Mesenchymal stem cell (in vitro differentiated cells and primary cell): ENCODE data around the gene SIT1.

Experiments
- DNase-seq: peaks from one replicate; pipeline ENCODE4 v3.0.0-alpha.2; 2013
- H2AFZ ChIP-seq: one replicate; pipeline ENCODE4 v1.6.1; 2013; ENCODE audit warnings: low read depth, mild to moderate bottlenecking, control low read depth, inconsistent platforms, low read length, moderate library complexity
- H2AK5ac ChIP-seq: 2 replicates; pipeline ENCODE4 v1.6.1; 2013; ENCODE audit warnings: low read length, moderate library complexity, mild to moderate bottlenecking, inconsistent platforms; ENCODE audit not compliant: severe bottlenecking
- H2BK120ac ChIP-seq: one replicate; pipeline ENCODE4 v1.6.1; 2013; ENCODE audit warnings: low read depth, mild to moderate bottlenecking, inconsistent platforms, low read length, moderate library complexity
- H2BK12ac ChIP-seq, 2 experiments: one replicate each; pipeline ENCODE4 v1.6.1; 2013; ENCODE audit warnings: inconsistent platforms in 2 of 2, low read length in 2 of 2, mild to moderate bottlenecking in 2 of 2, moderate library complexity in 2 of 2, control low read depth in 1 of 2
- H2BK15ac ChIP-seq: one replicate; pipeline ENCODE4 v1.6.1; 2013; ENCODE audit warnings: mild to moderate bottlenecking, low read depth, inconsistent platforms; ENCODE audit not compliant: poor library complexity, severe bottlenecking
- H2BK5ac ChIP-seq: 2 replicates; pipeline ENCODE4 v1.6.1; 2013; ENCODE audit warnings: low read depth, mild to moderate bottlenecking, low read length, control low read depth, inconsistent platforms; ENCODE audit not compliant: poor library complexity, severe bottlenecking
- H3K14ac ChIP-seq, 2 experiments: one replicate each; pipeline ENCODE4 v1.6.1; 2013; ENCODE audit warnings: inconsistent platforms in 2 of 2, low read length in 2 of 2, control low read depth in 1 of 2, mild to moderate bottlenecking in 1 of 2, moderate library complexity in 1 of 2
- H3K18ac ChIP-seq, 2 experiments: one replicate each; pipeline ENCODE4 v1.6.1; 2013; ENCODE audit warnings: inconsistent platforms in 2 of 2, low read length in 2 of 2, control low read depth in 1 of 2, low read depth in 1 of 2, mild to moderate bottlenecking in 1 of 2
- H3K23ac ChIP-seq, 2 experiments: one replicate each; pipeline ENCODE4 v1.6.1; 2013; ENCODE audit warnings: inconsistent platforms in 2 of 2, low read length in 2 of 2, mild to moderate bottlenecking in 2 of 2, moderate library complexity in 2 of 2, control low read depth in 1 of 2
- H3K27ac ChIP-seq: 2 replicates; pipeline ENCODE4 v1.5.1; 2013; ENCODE audit warnings: mild to moderate bottlenecking, moderate library complexity, low read length, control low read depth, inconsistent platforms; ENCODE audit not compliant: poor library complexity, severe bottlenecking
- H3K27me3 ChIP-seq, 2 experiments: 2 replicates each; pipeline versions ENCODE4 v1.6.1 to v1.7.0; 2013; ENCODE audit warnings: low read length in 2 of 2, mild to moderate bottlenecking in 2 of 2, moderate library complexity in 2 of 2, control low read depth in 1 of 2, inconsistent platforms in 1 of 2; ENCODE audit not compliant: control insufficient read depth in 1 of 2, insufficient read depth in 1 of 2
- H3K36me3 ChIP-seq, 2 experiments: 2 replicates each; pipeline versions ENCODE4 v1.6.1 to v1.7.0; 2013; ENCODE audit warnings: low read length in 2 of 2, control low read depth in 1 of 2, inconsistent platforms in 1 of 2, low read depth in 1 of 2, mild to moderate bottlenecking in 1 of 2; ENCODE audit not compliant: insufficient read depth in 2 of 2, control insufficient read depth in 1 of 2
- H3K4ac ChIP-seq, 2 experiments: one replicate each; pipeline ENCODE4 v1.6.1; 2013; ENCODE audit warnings: inconsistent platforms in 2 of 2, low read length in 2 of 2, mild to moderate bottlenecking in 2 of 2, moderate library complexity in 2 of 2, control low read depth in 1 of 2, low read depth in 1 of 2
- H3K4me1 ChIP-seq: 2 replicates; pipeline ENCODE4 v1.6.1; 2013; ENCODE audit warnings: low read depth, low read length, control low read depth; ENCODE audit not compliant: control insufficient read depth, insufficient read depth
- H3K4me2 ChIP-seq: 2 replicates; pipeline ENCODE4 v1.6.1; 2013; ENCODE audit warnings: low read length, mild to moderate bottlenecking, inconsistent platforms; ENCODE audit not compliant: poor library complexity, severe bottlenecking
- H3K4me3 ChIP-seq, 2 experiments: 2 replicates each; pipeline versions ENCODE4 v1.5.1 to v1.7.0; 2013; ENCODE audit warnings: low read length in 2 of 2, mild to moderate bottlenecking in 2 of 2, control low read depth in 1 of 2, low read depth in 1 of 2; ENCODE audit not compliant: insufficient read depth in 1 of 2
- H3K79me1 ChIP-seq: replicated peaks from 2 replicates; pipeline ENCODE4 v1.6.1; 2013; ENCODE audit warnings: mild to moderate bottlenecking, control low read depth, low read length, inconsistent platforms; ENCODE audit not compliant: poor library complexity, severe bottlenecking
- H3K9ac ChIP-seq: 2 replicates; pipeline ENCODE4 v1.7.0; 2013; ENCODE audit warnings: mild to moderate bottlenecking, low read length, moderate library complexity
- H3K9me3 ChIP-seq: 2 replicates; pipeline ENCODE4 v1.7.0; 2013; ENCODE audit warnings: mild to moderate bottlenecking, low read length; ENCODE audit not compliant: control insufficient read depth
- H4K8ac ChIP-seq: one replicate; pipeline ENCODE4 v1.6.1; 2013; ENCODE audit warnings: inconsistent platforms, mild to moderate bottlenecking, low read length, moderate library complexity
- H4K91ac ChIP-seq: one replicate; pipeline ENCODE4 v1.6.1; 2013; ENCODE audit warnings: mild to moderate bottlenecking, low read length, inconsistent platforms
- WGBS: methylation state at CpG from one replicate; pipeline ENCODE4 v1.1.7; 2013; ENCODE audit warnings: mixed read lengths; 5-methylcytosine and 5-hydroxymethylcytosine counted together

Gene SIT1

GRCh38 chr9:35679766-35680330 lies 29.1 kb upstream of the SIT1 start:
- DNase-seq = no peak
- peak overlapping the region in 1 of 2 experiments; percentile 24 for H3K4ac ChIP-seq

GRCh38 chr9:35679091-35679490 lies 28.4 kb upstream of the SIT1 start:
- Histone ChIP-seq H4K91ac (peak overlapping the region; percentile 25), H2BK5ac (no peak overlapping the region), H3K23ac (no peak overlapping the region), H2BK15ac (no peak overlapping the region), H3K4me1 (peaks cover 15% of the 10 kb centered on the region), H3K9me3 (no peaks in the 10 kb centered on the region), H4K8ac (no peak overlapping the region), H3K27ac (no peak overlapping the region), H3K4me3 (no peak overlapping the region), H2BK120ac (no peak overlapping the region), H2BK12ac (peak overlapping the region in 1 of 2 experiments; percentile 25), H3K36me3 (peaks cover 30 to 32% of the 10 kb centered on the region in 2 experiments), H3K18ac (no peak overlapping the region), H2AK5ac (peak overlapping the region; percentile 13), H3K27me3 (peaks cover 4 to 21% of the 10 kb centered on the region in 2 experiments), H3K4me2 (no peak overlapping the region), H3K9ac (no peak overlapping the region), H3K4ac (no peak overlapping the region), H3K14ac (no peak overlapping the region), H2AFZ (no peak overlapping the region), H3K79me1 (peaks cover 2% of the 10 kb centered on the region)
- WGBS = 88% methylated on average over 5 of the region's 5 CpGs
- no peak for DNase-seq

More at GRCh38 chr9:35679766-35680330, 29.1 kb upstream of the SIT1 start:
- Histone ChIP-seq H2BK15ac (no peak overlapping the region), H2AK5ac (no peak overlapping the region), H3K27me3 (peaks cover 0 to 14% of the 10 kb centered on the region in 2 experiments), H3K27ac (no peak overlapping the region), H4K91ac (no peak overlapping the region), H3K9me3 (no peaks in the 10 kb centered on the region), H3K4me3 (no peak overlapping the region), H3K4me1 (peaks cover 22% of the 10 kb centered on the region), H3K9ac (no peak overlapping the region), H3K23ac (no peak overlapping the region), H2BK12ac (no peak overlapping the region), H3K4me2 (no peak overlapping the region), H3K36me3 (peaks cover 37 to 39% of the 10 kb centered on the region in 2 experiments), H3K14ac (no peak overlapping the region), H2BK120ac (no peak overlapping the region), H2AFZ (no peak overlapping the region), H3K18ac (no peak overlapping the region), H2BK5ac (no peak overlapping the region), H3K79me1 (peaks cover 4% of the 10 kb centered on the region), H4K8ac (no peak overlapping the region)
- 96% methylated on average over 7 of the region's 8 CpGs for WGBS

DNA sequence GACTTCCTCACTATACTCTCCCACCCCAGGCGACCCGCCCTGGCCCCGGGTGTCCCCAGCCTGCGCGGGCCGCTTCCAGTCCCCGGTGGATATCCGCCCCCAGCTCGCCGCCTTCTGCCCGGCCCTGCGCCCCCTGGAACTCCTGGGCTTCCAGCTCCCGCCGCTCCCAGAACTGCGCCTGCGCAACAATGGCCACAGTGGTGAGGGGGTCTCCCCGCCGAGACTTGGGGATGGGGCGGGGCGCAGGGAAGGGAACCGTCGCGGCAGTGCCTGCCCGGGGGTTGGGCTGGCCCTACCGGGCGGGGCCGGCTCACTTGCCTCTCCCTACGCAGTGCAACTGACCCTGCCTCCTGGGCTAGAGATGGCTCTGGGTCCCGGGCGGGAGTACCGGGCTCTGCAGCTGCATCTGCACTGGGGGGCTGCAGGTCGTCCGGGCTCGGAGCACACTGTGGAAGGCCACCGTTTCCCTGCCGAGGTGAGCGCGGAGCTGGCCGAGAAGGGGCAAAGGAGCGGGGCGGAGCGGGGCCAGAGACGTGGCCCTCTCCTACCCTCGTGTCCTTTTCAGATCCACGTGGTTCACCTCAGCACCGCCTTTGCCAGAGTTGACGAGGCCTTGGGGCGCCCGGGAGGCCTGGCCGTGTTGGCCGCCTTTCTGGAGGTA lies 25.1 kb upstream of the SIT1 start:
- peak overlapping the region; percentile 55 for H2AFZ ChIP-seq
- H3K23ac ChIP-seq = no peak overlapping the region
- H3K4me2 ChIP-seq = peak overlapping the region; percentile 78
- no peaks in the 10 kb centered on the region for H3K9me3 ChIP-seq
- H3K4ac ChIP-seq = peak overlapping the region; percentile 3 to 81
- H4K8ac ChIP-seq = peak overlapping the region; percentile 96
- WGBS = 15% methylated on average over 51 of the region's 51 CpGs
- no peaks in the 10 kb centered on the region for H3K79me1 ChIP-seq
- H2BK12ac ChIP-seq = peak overlapping the region; percentile 1 to 88
- H3K4me1 ChIP-seq = peaks cover 13% of the 10 kb centered on the region
- H3K27me3 ChIP-seq = peaks cover 4 to 24% of the 10 kb centered on the region in 2 experiments
- peak overlapping the region; percentile 55 to 75 for H3K4me3 ChIP-seq
- H2AK5ac ChIP-seq = no peak overlapping the region
- H3K14ac ChIP-seq = peak overlapping the region in 1 of 2 experiments; percentile 79
- no peak overlapping the region for H2BK120ac ChIP-seq
- peak overlapping the region; percentile 51 for H3K9ac ChIP-seq
- H4K91ac ChIP-seq = peak overlapping the region; percentile 85
- no peak for DNase-seq
- peak overlapping the region; percentile 67 to 80 for H3K18ac ChIP-seq
- H2BK15ac ChIP-seq = peak overlapping the region; percentile 90
- H3K36me3 ChIP-seq = peaks cover 0 to 5% of the 10 kb centered on the region in 2 experiments
- no peak overlapping the region for H3K27ac ChIP-seq
- no peak overlapping the region for H2BK5ac ChIP-seq

- no peak overlapping the region for H3K9ac ChIP-seq
- H2BK15ac ChIP-seq = peak overlapping the region; percentile 90
- no peaks in the 10 kb centered on the region for H3K36me3 ChIP-seq
- H3K27me3 ChIP-seq = peaks cover 4 to 24% of the 10 kb centered on the region in 2 experiments
- no peak overlapping the region for H2BK120ac ChIP-seq
- no peaks in the 10 kb centered on the region for H3K9me3 ChIP-seq
- H3K14ac ChIP-seq = no peak overlapping the region
- H3K18ac ChIP-seq = no peak overlapping the region
- no peak overlapping the region for H2BK12ac ChIP-seq
- H3K4me3 ChIP-seq = peak overlapping the region in 1 of 2 experiments; percentile 75
- H3K4ac ChIP-seq = no peak overlapping the region
- no peak overlapping the region for H2AFZ ChIP-seq
- H4K8ac ChIP-seq = peak overlapping the region; percentile 96
- no peak overlapping the region for H3K27ac ChIP-seq
- no peak overlapping the region for H2BK5ac ChIP-seq
- peaks cover 13% of the 10 kb centered on the region for H3K4me1 ChIP-seq
- H2AK5ac ChIP-seq = no peak overlapping the region
- no peak overlapping the region for H4K91ac ChIP-seq
- 38% methylated on average over 12 of the region's 13 CpGs for WGBS
- H3K79me1 ChIP-seq = no peaks in the 10 kb centered on the region
- peak overlapping the region; percentile 78 for H3K4me2 ChIP-seq
- no peak for DNase-seq
- H3K23ac ChIP-seq = no peak overlapping the region
Observed at GRCh38 chr9:35675204-35675603, 24.5 kb upstream of the SIT1 start.
